Peyer's patch (tissue), 4 donors: ENCODE results near the gene IQCK. TPM values are rescaled to one million over a fixed set of nuclear protein-coding genes. Genes with fewer than 3 reads are reported as not detected.

Experiments used
- DNase-seq, 3 donors: peaks; one replicate each; pipeline ENCODE4 v3.0.0-alpha.2; 2017 to 2019
- H3K27ac ChIP-seq, 4 donors: fragments of 200-600 bp; sonication (generic); one replicate each; pipeline ENCODE4 v1.5.1; 2016 to 2019
- H3K27me3 ChIP-seq, 2 donors: fragments of 200-600 bp; sonication (generic); one replicate each; pipeline ENCODE4 v1.5.1; 2019
- H3K36me3 ChIP-seq, 3 donors: fragments of 200-600 bp; sonication (generic); one replicate each; pipeline ENCODE4 v1.5.1; 2016 to 2019
- H3K4me1 ChIP-seq, 4 donors: fragments of 200-600 bp; sonication (generic); one replicate each; pipeline ENCODE4 v1.5.1; 2016 to 2019
- H3K4me3 ChIP-seq, 4 donors: fragments of 200-600 bp; sonication (generic); 1 replicate in 3 of 4; 2 replicates in 1 of 4; pipeline ENCODE4 v1.5.1; 2016 to 2019; ENCODE audit warnings: mild to moderate bottlenecking in 1 of 4
- H3K9me3 ChIP-seq, 4 donors: fragments of 200-600 bp; sonication (generic); one replicate each; pipeline ENCODE4 v1.5.1; 2016 to 2019; ENCODE audit warnings: mild to moderate bottlenecking in 1 of 4
- POLR2A ChIP-seq, 2 donors: fragments of 450-650 bp; IDR thresholded peaks; one replicate each; pipeline ENCODE4 v1.5.1; 2017; ENCODE audit warnings: antibody characterized with exemption in 2 of 2, mild to moderate bottlenecking in 2 of 2, moderate library complexity in 2 of 2
- total RNA-seq, 4 donors: library from RNA; depleted of rRNA; stranded (reverse); fragments of >200 nt; gene quantifications; one replicate each; pipeline ENCODE4 v1.1.0, GENCODE V29; 2016
- TF ChIP-seq, protein P1 (sequence below), 6 experiments: fragments of 450-650 bp in 4 of 6; fragments of 200-600 bp in 2 of 6; sonication (generic) in 1 of 6; IDR thresholded peaks; one replicate each; pipeline ENCODE4 v1.5.1; 2017 to 2019; ENCODE audit warnings: antibody characterized with exemption in 6 of 6, mild to moderate bottlenecking in 3 of 6, moderate library complexity in 1 of 6

IQCK gene
- total RNA-seq, 4 donors from 2014 or later: 8.2 to 42.9 (median 10.3) TPM

DNA sequence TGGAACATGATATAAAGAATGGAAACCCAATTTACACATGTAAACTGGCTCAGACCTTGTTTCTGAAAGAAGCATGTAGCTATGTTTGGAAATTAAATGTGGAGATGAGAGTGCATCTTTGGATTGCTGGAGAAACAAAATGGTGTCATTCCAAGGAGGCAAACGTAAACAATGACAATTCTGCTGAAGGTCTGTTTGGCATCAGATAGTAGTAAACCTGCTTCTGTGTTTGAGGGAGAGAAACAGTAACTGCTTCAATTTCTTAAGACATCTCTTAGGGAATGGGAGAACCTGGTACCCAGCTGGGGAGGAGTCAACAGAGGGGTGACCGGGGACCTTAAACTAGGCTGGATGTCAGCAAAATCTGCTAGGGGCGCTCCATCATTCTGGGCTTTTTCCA is 143.1 kb downstream of the IQCK start:
- Histone ChIP-seq H3K27me3 (no peaks in the 10 kb centered on the region), H3K9me3 (no peaks in the 10 kb centered on the region), H3K36me3 (no peaks in the 10 kb centered on the region), H3K27ac (no peak overlapping the region), H3K4me3 (no peak overlapping the region), H3K4me1 (no peaks in the 10 kb centered on the region)
- no peak for TF ChIP-seq POLR2A (IDR thresholded peaks at IDR 0.05)
- TF ChIP-seq, protein P1, sequence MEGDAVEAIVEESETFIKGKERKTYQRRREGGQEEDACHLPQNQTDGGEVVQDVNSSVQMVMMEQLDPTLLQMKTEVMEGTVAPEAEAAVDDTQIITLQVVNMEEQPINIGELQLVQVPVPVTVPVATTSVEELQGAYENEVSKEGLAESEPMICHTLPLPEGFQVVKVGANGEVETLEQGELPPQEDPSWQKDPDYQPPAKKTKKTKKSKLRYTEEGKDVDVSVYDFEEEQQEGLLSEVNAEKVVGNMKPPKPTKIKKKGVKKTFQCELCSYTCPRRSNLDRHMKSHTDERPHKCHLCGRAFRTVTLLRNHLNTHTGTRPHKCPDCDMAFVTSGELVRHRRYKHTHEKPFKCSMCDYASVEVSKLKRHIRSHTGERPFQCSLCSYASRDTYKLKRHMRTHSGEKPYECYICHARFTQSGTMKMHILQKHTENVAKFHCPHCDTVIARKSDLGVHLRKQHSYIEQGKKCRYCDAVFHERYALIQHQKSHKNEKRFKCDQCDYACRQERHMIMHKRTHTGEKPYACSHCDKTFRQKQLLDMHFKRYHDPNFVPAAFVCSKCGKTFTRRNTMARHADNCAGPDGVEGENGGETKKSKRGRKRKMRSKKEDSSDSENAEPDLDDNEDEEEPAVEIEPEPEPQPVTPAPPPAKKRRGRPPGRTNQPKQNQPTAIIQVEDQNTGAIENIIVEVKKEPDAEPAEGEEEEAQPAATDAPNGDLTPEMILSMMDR (IDR thresholded peaks at IDR 0.05): no peak
- no peak for DNase-seq

DNA sequence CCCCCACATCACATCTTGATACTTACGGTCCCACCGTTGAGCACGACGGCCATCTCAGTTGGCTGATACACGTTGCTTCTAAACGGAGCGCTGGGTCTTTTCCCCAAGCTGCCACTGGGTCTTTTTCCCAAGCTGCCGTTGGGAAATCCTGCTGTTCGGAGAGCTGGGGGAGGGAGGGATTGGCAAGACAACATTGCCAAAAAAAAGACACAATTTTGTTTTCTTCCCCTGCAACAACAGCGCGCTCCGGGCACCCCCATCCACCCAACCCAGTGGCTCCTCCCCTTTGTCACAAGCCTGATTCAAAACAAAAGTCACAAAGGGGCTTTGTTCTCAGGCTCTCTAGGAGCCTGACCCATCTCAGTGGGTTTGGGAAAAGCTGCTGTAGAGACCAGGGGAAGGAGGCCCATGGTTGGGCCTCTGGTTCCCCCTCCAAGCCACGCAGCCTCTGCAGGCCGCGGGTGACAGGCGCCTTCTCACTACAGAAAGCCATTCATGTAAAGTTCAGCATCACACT is 143.8 kb downstream of the IQCK start:
- Histone ChIP-seq H3K27ac (no peak overlapping the region), H3K4me3 (no peak overlapping the region), H3K4me1 (no peaks in the 10 kb centered on the region), H3K36me3 (no peaks in the 10 kb centered on the region), H3K9me3 (no peaks in the 10 kb centered on the region), H3K27me3 (no peaks in the 10 kb centered on the region)
- TF ChIP-seq, protein P1 (IDR thresholded peaks at IDR 0.05): no peak
- no peak for TF ChIP-seq POLR2A (IDR thresholded peaks at IDR 0.05)
- DNase-seq: no peak

DNA sequence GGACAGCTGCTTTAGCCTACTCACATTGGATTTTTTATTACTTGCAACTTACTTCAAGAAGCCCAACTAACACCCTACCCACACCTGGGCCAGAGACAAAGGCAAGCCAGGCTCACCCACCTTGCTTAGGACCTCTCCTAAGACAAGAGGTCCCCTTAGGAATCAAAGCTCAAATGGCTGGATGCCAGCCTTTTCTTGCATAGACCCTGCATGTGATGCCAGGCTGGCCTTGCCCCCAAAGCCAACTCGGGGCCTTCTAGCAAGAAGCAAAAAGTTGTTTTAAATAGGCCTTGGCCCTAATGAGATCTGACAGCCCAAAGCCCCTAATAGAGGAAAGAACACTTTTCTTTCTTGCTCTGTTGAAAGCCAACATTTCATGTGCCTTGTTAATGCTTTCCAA is 145.9 kb downstream of the IQCK start:
- no peaks in the 10 kb centered on the region for H3K4me1 ChIP-seq
- no peak overlapping the region for H3K4me3 ChIP-seq
- DNase-seq: no peak
- no peaks in the 10 kb centered on the region for H3K9me3 ChIP-seq
- TF ChIP-seq, protein P1 (IDR thresholded peaks at IDR 0.05): no peak
- no peak for TF ChIP-seq POLR2A (IDR thresholded peaks at IDR 0.05)
- no peak overlapping the region for H3K27ac ChIP-seq
- H3K36me3 ChIP-seq: no peaks in the 10 kb centered on the region
- no peaks in the 10 kb centered on the region for H3K27me3 ChIP-seq

DNA sequence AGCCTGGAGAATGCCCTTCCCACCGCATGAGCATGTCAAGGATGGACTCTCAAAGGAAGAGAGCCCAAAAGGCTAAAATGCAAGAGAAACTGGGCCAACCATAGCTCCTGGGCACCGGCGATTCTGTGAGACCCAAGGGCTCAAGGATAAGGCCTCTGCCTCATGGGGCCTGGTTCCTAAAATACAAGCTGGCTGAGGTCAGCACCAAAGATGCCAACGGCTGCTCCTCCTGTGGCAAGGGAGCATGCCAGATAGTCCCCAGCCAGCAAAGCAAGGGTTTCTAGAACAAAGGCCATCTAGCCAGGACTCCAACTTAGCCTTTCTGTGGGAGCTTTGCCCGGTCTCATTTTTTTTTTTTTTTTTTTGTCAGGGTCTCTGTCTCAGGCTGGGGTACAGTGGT is 146.5 kb downstream of the IQCK start:
- H3K27me3 ChIP-seq: no peaks in the 10 kb centered on the region
- H3K4me1 ChIP-seq: no peaks in the 10 kb centered on the region
- no peaks in the 10 kb centered on the region for H3K9me3 ChIP-seq
- H3K4me3 ChIP-seq: no peak overlapping the region
- no peak for DNase-seq
- H3K27ac ChIP-seq: no peak overlapping the region
- no peak for TF ChIP-seq POLR2A (IDR thresholded peaks at IDR 0.05)
- TF ChIP-seq, protein P1 (IDR thresholded peaks at IDR 0.05): no peak
- no peaks in the 10 kb centered on the region for H3K36me3 ChIP-seq

GRCh38 chr16:19868421-19868820 is 150.3 kb downstream of the IQCK start:
- Histone ChIP-seq H3K27me3 (no peaks in the 10 kb centered on the region), H3K27ac (no peak overlapping the region), H3K4me1 (no peaks in the 10 kb centered on the region), H3K9me3 (no peaks in the 10 kb centered on the region), H3K36me3 (no peaks in the 10 kb centered on the region), H3K4me3 (no peak overlapping the region)
- TF ChIP-seq POLR2A (IDR thresholded peaks at IDR 0.05): no peak
- TF ChIP-seq, protein P1 (IDR thresholded peaks at IDR 0.05): no peak
- no peak for DNase-seq

DNA sequence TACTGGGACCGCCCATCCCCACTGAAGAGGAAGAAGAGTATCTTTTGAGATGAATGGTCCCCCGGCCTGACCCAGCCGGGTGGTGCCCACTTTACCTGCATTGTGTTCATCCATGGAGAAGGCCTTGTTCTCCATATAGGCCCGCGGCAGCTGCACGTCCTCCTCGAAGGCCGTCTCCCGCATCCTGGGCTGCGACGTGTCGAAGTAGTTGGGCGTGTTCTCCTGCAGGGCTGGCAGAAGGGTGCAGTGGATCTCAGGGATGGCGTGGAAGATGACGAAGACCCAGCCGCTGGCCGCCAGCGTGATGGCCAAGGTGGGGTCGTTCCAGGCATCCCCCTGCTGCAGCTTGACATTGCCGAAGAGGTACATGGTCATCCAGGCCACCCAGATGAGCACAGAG is 153.7 kb downstream of the IQCK start:
- no peaks in the 10 kb centered on the region for H3K36me3 ChIP-seq
- H3K4me3 ChIP-seq: no peak overlapping the region
- no peaks in the 10 kb centered on the region for H3K4me1 ChIP-seq
- H3K27ac ChIP-seq: no peak overlapping the region
- TF ChIP-seq, protein P1 (IDR thresholded peaks at IDR 0.05): no peak
- no peak for TF ChIP-seq POLR2A (IDR thresholded peaks at IDR 0.05)
- DNase-seq: no peak
- no peaks in the 10 kb centered on the region for H3K9me3 ChIP-seq
- H3K27me3 ChIP-seq: no peaks in the 10 kb centered on the region
